Ascending aorta (tissue), 2 donors: ENCODE results near the gene ADGRB3. TPM values are rescaled to one million over a fixed set of nuclear protein-coding genes. Genes with fewer than 3 reads are reported as not detected.
"Not testable (repeated sequence)": the region's sequence is repeated elsewhere in the genome, so short reads cannot be mapped to it uniquely, and the experiment has no call there.

ENCODE experiments used
- DNase-seq, 2 donors: peaks; one replicate each; pipeline ENCODE4 v3.0.0-alpha.2; 2019; ENCODE audit warnings: low spot score in 2 of 2
- H3K27ac ChIP-seq, 2 donors: fragments of 200-600 bp; sonication (generic); one replicate each; pipeline ENCODE4 v1.5.1; 2016 to 2017; ENCODE audit warnings: mild to moderate bottlenecking in 1 of 2
- H3K27me3 ChIP-seq: fragments of 200-600 bp; sonication (generic); one replicate; pipeline ENCODE4 v1.5.1; 2017
- H3K36me3 ChIP-seq, 2 donors: fragments of 200-600 bp; sonication (generic); one replicate each; pipeline ENCODE4 v1.5.1; 2016
- H3K4me1 ChIP-seq, 2 donors: fragments of 200-600 bp; sonication (generic); one replicate each; pipeline ENCODE4 v1.5.1; 2016 to 2017; ENCODE audit warnings: mild to moderate bottlenecking in 1 of 2
- H3K4me3 ChIP-seq, 2 donors: fragments of 200-600 bp; sonication (generic); one replicate each; pipeline ENCODE4 v1.5.1; 2016 to 2017; ENCODE audit warnings: mild to moderate bottlenecking in 1 of 2
- H3K9me3 ChIP-seq, 2 donors: fragments of 200-600 bp; sonication (generic); one replicate each; pipeline ENCODE4 v1.5.1; 2016
- intact Hi-C: fragments of 100-400 bp; cut with DNase I; formaldehyde crosslinking; loops from one replicate; pipeline ENCODE4 v1.15.1; 2023
- total RNA-seq: library from RNA; depleted of rRNA; stranded (reverse); fragments of >200 nt; gene quantifications from one replicate; pipeline ENCODE4 v1.1.0, GENCODE V29; 2016
- TF ChIP-seq, protein P1 (sequence below), 3 experiments: fragments of 200-600 bp in 2 of 3; fragments of 450-650 bp in 1 of 3; sonication (generic) in 2 of 3; IDR thresholded peaks; one replicate each; pipeline ENCODE4 v1.5.1; 2016 to 2019; ENCODE audit warnings: antibody characterized with exemption in 3 of 3, mild to moderate bottlenecking in 1 of 3, moderate library complexity in 1 of 3

The ADGRB3 gene
- total RNA-seq, 1 donor from 2014 or later = 4.4 TPM

DNA sequence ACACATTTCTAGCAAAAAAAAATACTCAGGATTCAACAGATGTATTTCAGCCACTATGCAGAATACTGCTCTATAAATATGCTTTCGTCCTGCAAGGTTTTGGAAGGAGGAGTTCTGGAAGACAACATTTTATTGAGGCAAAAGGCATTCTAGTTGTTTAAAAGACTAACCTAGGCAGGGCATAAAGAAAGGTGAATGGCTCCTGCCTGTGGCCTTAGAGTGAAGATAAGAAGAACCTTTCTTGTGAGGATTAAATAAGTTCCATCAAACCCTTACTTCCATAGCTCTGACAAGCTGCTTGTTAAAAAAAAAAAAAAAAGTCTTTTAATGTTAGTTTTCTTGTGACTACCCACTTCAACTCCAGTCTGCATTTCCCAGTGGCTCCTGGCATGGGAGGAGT, 139.8 kb downstream of the ADGRB3 start:
- Histone ChIP-seq H3K27me3 (no peaks in the 10 kb centered on the region), H3K27ac (no peak overlapping the region), H3K36me3 (no peaks in the 10 kb centered on the region), H3K4me1 (no peaks in the 10 kb centered on the region), H3K4me3 (no peak overlapping the region), H3K9me3 (no peaks in the 10 kb centered on the region)
- TF ChIP-seq, protein P1, sequence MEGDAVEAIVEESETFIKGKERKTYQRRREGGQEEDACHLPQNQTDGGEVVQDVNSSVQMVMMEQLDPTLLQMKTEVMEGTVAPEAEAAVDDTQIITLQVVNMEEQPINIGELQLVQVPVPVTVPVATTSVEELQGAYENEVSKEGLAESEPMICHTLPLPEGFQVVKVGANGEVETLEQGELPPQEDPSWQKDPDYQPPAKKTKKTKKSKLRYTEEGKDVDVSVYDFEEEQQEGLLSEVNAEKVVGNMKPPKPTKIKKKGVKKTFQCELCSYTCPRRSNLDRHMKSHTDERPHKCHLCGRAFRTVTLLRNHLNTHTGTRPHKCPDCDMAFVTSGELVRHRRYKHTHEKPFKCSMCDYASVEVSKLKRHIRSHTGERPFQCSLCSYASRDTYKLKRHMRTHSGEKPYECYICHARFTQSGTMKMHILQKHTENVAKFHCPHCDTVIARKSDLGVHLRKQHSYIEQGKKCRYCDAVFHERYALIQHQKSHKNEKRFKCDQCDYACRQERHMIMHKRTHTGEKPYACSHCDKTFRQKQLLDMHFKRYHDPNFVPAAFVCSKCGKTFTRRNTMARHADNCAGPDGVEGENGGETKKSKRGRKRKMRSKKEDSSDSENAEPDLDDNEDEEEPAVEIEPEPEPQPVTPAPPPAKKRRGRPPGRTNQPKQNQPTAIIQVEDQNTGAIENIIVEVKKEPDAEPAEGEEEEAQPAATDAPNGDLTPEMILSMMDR (IDR thresholded peaks at IDR 0.05) = no peak
- intact Hi-C loops = loop anchor here (5.0 kb wide), 2 partner anchors 38 to 203 kb away; no protein-coding TSS in a partner anchor
- no peak for DNase-seq

DNA sequence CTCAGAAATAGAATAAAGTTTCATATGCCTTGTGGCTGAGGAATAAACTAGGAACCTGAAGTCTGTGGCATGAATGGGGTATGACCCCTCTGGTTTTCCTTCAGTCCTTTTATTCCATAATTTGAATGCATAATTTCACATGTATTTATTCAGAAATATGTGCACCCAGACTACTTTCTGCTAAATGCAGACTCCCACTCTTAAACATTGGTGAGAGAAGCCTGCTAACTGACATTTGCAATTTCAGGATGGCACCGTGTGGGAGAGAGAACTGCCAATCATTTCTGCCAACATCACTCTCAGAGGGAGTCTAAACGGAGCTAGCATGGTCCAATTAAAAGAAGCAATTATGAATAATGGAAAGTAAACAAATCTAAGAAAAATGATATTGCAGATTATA, 141.3 kb downstream of the ADGRB3 start:
- Histone ChIP-seq H3K36me3 (no peaks in the 10 kb centered on the region), H3K4me1 (no peaks in the 10 kb centered on the region), H3K27ac (no peak overlapping the region), H3K4me3 (no peak overlapping the region), H3K27me3 (no peaks in the 10 kb centered on the region), H3K9me3 (no peaks in the 10 kb centered on the region)
- TF ChIP-seq, protein P1 (IDR thresholded peaks at IDR 0.05) = no peak
- intact Hi-C loops = loop anchor here (5.0 kb wide), 2 partner anchors 39 to 204 kb away; no protein-coding TSS in a partner anchor
- DNase-seq = no peak

DNA sequence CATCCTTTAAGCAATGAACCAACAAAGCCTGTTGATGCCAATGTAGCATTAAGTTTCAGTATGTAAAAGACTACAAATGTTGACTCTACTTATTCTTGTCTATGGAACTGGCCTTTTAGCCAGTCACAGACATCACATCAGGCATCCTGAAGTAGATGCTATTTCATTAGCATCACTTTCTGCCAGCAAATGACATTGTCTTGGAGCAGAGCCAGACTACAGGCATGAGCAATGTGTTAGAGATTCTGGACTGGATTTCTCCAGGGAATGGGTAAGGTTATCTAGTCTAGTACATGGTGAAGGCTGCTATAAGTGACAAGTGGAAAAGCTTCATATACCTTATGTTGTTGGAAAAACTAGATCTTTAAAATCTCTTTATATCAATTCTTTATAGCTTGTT, 142.9 kb downstream of the ADGRB3 start:
- intact Hi-C loops = loop anchor here (1.0 to 5.0 kb wide), 3 partner anchors 41 to 206 kb away; no protein-coding TSS in a partner anchor
- Histone ChIP-seq H3K36me3 (no peaks in the 10 kb centered on the region), H3K9me3 (no peaks in the 10 kb centered on the region), H3K27me3 (no peaks in the 10 kb centered on the region), H3K4me3 (no peak overlapping the region), H3K4me1 (no peaks in the 10 kb centered on the region), H3K27ac (no peak overlapping the region)
- DNase-seq = peak in 1 of 2 donors; percentile 63
- TF ChIP-seq, protein P1 (IDR thresholded peaks at IDR 0.05) = no peak

DNA sequence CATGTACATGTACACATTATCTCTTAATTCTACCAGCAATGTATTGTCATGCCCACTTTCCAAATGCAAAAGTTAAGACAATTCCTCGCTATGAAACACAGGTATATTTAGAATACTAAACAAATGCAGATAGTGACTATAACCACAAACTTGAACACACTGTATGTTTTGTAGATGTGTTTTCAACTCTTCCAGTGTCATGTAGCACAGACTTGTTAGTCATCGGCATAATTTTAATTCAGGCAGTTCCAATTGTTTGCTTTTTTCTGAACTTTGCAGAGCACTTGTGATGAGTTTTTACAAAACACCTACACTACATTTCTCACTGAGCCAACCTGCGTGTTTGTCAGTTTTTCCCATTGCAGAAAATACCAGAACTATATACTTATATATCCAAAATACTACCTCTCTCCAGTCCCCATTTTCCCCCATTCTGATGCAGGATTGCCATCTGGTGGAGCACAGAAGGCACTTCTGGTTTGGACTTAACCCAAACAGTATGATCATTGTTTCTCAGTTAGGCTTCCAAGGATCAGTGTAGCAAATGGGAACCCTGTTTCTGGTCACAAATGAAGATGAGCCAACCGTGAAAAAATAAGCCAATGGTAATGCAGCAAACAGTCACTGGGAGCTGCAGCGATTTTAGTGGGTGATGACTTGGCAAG, 143.4 kb downstream of the ADGRB3 start:
- DNase-seq = no peak
- Histone ChIP-seq H3K9me3 (no peaks in the 10 kb centered on the region), H3K36me3 (no peaks in the 10 kb centered on the region), H3K27me3 (no peaks in the 10 kb centered on the region), H3K27ac (no peak overlapping the region), H3K4me3 (no peak overlapping the region), H3K4me1 (no peaks in the 10 kb centered on the region)
- TF ChIP-seq, protein P1 (IDR thresholded peaks at IDR 0.05) = peak; percentile 50 to 75 (median 68)
- intact Hi-C loops = loop anchor here (1.0 to 5.0 kb wide), 3 partner anchors 41 to 206 kb away; no protein-coding TSS in a partner anchor

DNA sequence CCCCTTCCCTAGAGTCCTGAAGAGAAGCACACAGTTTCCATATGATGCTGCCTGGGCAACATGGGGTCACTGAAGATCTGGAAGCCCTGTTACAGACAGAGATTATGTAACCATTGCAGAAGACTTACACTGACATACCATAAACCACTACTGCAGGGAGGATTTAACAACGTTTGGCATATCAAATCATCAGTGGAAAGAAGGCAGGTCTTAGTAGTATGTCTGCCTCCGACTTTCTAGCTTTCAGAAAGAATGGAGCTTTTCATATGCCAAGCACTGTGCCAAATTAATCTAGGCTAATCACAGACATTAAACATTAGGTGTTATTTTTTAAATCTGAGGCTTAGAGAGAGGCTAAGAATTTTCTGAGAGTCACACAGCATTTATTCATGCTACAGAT, 144.3 kb downstream of the ADGRB3 start:
- no peaks in the 10 kb centered on the region for H3K9me3 ChIP-seq
- no peaks in the 10 kb centered on the region for H3K36me3 ChIP-seq
- H3K4me1 ChIP-seq = no peaks in the 10 kb centered on the region
- intact Hi-C loops = loop anchor here (5.0 kb wide), 2 partner anchors 42 to 207 kb away; no protein-coding TSS in a partner anchor
- no peak overlapping the region for H3K27ac ChIP-seq
- no peaks in the 10 kb centered on the region for H3K27me3 ChIP-seq
- TF ChIP-seq, protein P1 (IDR thresholded peaks at IDR 0.05) = no peak
- H3K4me3 ChIP-seq = no peak overlapping the region
- DNase-seq = no peak

DNA sequence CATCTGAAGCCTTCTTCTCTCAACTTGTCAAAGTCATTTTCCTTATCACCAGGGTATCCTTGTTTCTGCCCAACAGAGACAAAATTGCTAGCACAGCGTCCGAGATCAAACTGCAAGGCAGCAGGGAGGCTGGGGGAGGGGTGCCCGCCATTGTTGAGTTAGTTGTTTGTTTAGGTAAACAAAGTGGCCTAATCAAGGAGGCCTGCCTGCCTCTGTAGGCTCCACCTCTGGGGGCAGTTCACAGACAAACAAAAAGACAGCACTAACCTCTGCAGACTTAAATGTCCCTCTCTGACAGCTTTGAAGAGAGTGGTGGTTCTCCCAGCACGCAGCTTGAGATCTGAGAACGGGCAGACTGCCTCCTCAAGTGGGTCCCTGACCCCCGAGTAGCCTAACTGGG, 155.0 kb downstream of the ADGRB3 start:
- H3K4me1 ChIP-seq, H3K36me3 ChIP-seq, intact Hi-C loops, DNase-seq, H3K27me3 ChIP-seq, H3K4me3 ChIP-seq, H3K9me3 ChIP-seq, H3K27ac ChIP-seq: not testable (repeated sequence)

DNA sequence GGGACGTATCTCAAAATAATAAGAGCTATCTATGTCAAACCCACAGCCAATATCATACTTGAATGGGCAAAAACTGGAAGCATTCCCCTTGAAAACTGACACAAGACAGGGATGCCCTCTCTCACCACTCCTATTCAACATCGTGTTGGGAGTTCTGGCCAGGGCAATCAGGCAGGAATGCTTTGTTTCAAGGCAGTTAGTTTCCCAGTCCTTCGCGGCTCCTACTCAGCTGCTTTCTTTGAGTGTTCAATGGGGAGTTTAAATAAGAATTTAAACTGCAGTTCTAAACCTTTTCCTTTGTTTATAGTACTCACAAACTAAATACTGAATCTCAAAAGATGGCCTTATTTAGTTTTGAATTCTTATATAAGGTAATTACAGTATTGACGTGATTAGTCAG, 179.9 kb downstream of the ADGRB3 start:
- intact Hi-C loops, H3K27ac ChIP-seq, H3K4me1 ChIP-seq, H3K4me3 ChIP-seq, DNase-seq, H3K9me3 ChIP-seq, H3K36me3 ChIP-seq, H3K27me3 ChIP-seq: not testable (repeated sequence)
